IMR-90 (cell line): ENCODE results near the gene ZBTB14. TPM values are rescaled to one million over a fixed set of nuclear protein-coding genes. Genes with fewer than 3 reads are reported as not detected.

Experiments
- ATAC-seq: fragments of 200-7000 bp; cut with Tn5 transposase; 2 replicates; pipeline ENCODE4 v1.9.1; 2020; ENCODE audit warnings: low read depth, mild to moderate bottlenecking, moderate library complexity
- BruUV-seq: library from RNA; stranded (reverse); fragments of 400-500 nt; replicated peaks from 2 replicates; lab custom pipeline; 2021; lab: Mats Ljungman, UMichigan
- CTCF ChIA-PET: fragments of 300-600 bp; formaldehyde crosslinking; extraction: SDS; loops from one replicate; lab custom pipeline; 2021; ENCODE audit warnings: antibody characterized with exemption; lab: Yijun Ruan, JAX
- POLR2A ChIA-PET: fragments of 300-600 bp; sonication (Branson Sonifier 250); formaldehyde crosslinking; loops from one replicate; lab custom pipeline; 2022; ENCODE audit warnings: antibody characterized with exemption; ENCODE audit not compliant: unreplicated experiment; lab: Charles Lee
- DNase-seq: peaks from one replicate; pipeline ENCODE4 v3.0.0; 2013
- H2AFZ ChIP-seq: replicated peaks from 2 replicates; pipeline ENCODE3; 2013; ENCODE audit warnings: low read length, mild to moderate bottlenecking; ENCODE audit not compliant: poor library complexity
- H2AK5ac ChIP-seq: 2 replicates; pipeline ENCODE4 v1.6.1; 2013; ENCODE audit warnings: low read depth, low read length, inconsistent platforms
- H2AK9ac ChIP-seq: replicated peaks from 2 replicates; pipeline ENCODE3; 2013; ENCODE audit warnings: mild to moderate bottlenecking, low read depth, low read length, moderate library complexity; ENCODE audit not compliant: poor library complexity
- H2BK120ac ChIP-seq: 2 replicates; pipeline ENCODE4 v1.6.1; 2013; ENCODE audit warnings: low read depth, low read length, inconsistent platforms
- H2BK15ac ChIP-seq: 3 replicates; pipeline ENCODE4 v1.6.1; 2013; ENCODE audit warnings: low read depth, low read length, inconsistent platforms
- H2BK20ac ChIP-seq: 2 replicates; pipeline ENCODE4 v1.6.1; 2013; ENCODE audit warnings: low read depth, mild to moderate bottlenecking, inconsistent platforms, low read length, moderate library complexity
- H2BK5ac ChIP-seq: 2 replicates; pipeline ENCODE4 v1.6.1; 2013; ENCODE audit warnings: mild to moderate bottlenecking, low read depth, low read length, inconsistent platforms; ENCODE audit not compliant: poor library complexity, severe bottlenecking
- H3K14ac ChIP-seq: replicated peaks from 2 replicates; pipeline ENCODE4 v1.6.1; 2013; ENCODE audit warnings: low read depth, low read length, inconsistent platforms
- H3K18ac ChIP-seq: 2 replicates; pipeline ENCODE4 v1.6.1; 2013; ENCODE audit warnings: low read depth, low read length, control low read depth
- H3K23ac ChIP-seq: 2 replicates; pipeline ENCODE4 v1.6.1; 2013; ENCODE audit warnings: low read depth, low read length, inconsistent platforms
- H3K27ac ChIP-seq: 2 replicates; pipeline ENCODE4 v1.5.1; 2013; ENCODE audit warnings: mild to moderate bottlenecking, control low read depth, low read length; ENCODE audit not compliant: insufficient read depth
- H3K27me3 ChIP-seq: 2 replicates; pipeline ENCODE4 v1.6.1; 2013; ENCODE audit warnings: low read length; ENCODE audit not compliant: control insufficient read depth, insufficient read depth
- H3K36me3 ChIP-seq: 2 replicates; pipeline ENCODE4 v1.6.1; 2013; ENCODE audit warnings: low read length, mixed read lengths; ENCODE audit not compliant: control insufficient read depth, insufficient read depth
- H3K4ac ChIP-seq: 2 replicates; pipeline ENCODE4 v1.6.1; 2013; ENCODE audit warnings: low read depth, low read length, inconsistent platforms
- H3K4me1 ChIP-seq: 2 replicates; pipeline ENCODE4 v1.6.1; 2013; ENCODE audit warnings: low read length, mixed read lengths; ENCODE audit not compliant: control insufficient read depth, insufficient read depth
- H3K4me2 ChIP-seq: 2 replicates; pipeline ENCODE4 v1.6.1; 2013; ENCODE audit warnings: low read depth, mild to moderate bottlenecking, control low read depth, low read length, moderate library complexity
- H3K4me3 ChIP-seq: 2 replicates; pipeline ENCODE4 v1.5.1; 2013; ENCODE audit warnings: low read depth, mild to moderate bottlenecking, control low read depth, low read length, moderate library complexity; ENCODE audit not compliant: insufficient read depth
- H3K56ac ChIP-seq: 2 replicates; pipeline ENCODE4 v1.6.1; 2013; ENCODE audit warnings: low read length, inconsistent platforms; ENCODE audit not compliant: insufficient read depth; ENCODE audit errors: extremely low read depth
- H3K79me1 ChIP-seq, 2 experiments: 2 replicates each; pipeline ENCODE4 v1.6.1; 2013; ENCODE audit warnings: low read length in 2 of 2, inconsistent platforms in 1 of 2, low read depth in 1 of 2
- H3K9ac ChIP-seq: 2 replicates; pipeline ENCODE4 v1.6.1; 2013; ENCODE audit warnings: low read depth, low read length, control low read depth
- H3K9me1 ChIP-seq: 2 replicates; pipeline ENCODE4 v1.6.1; 2013; ENCODE audit warnings: low read length, inconsistent platforms; ENCODE audit not compliant: insufficient read depth
- H3K9me3 ChIP-seq: 2 replicates; pipeline ENCODE4 v1.6.1; 2013; ENCODE audit warnings: low read length; ENCODE audit not compliant: control insufficient read depth, insufficient read depth
- H4K20me1 ChIP-seq: 2 replicates; pipeline ENCODE4 v1.6.1; 2013; ENCODE audit warnings: low read length, inconsistent platforms; ENCODE audit not compliant: insufficient read depth
- H4K5ac ChIP-seq: 2 replicates; pipeline ENCODE4 v1.6.1; 2013; ENCODE audit warnings: mild to moderate bottlenecking, low read depth, low read length, control low read depth
- H4K8ac ChIP-seq, 2 experiments: 2 replicates each; pipeline ENCODE4 v1.6.1; 2013; ENCODE audit warnings: low read depth in 2 of 2, low read length in 2 of 2, control low read depth in 1 of 2, inconsistent platforms in 1 of 2
- H4K91ac ChIP-seq: 2 replicates; pipeline ENCODE4 v1.6.1; 2013; ENCODE audit warnings: low read depth, low read length, inconsistent platforms; ENCODE audit not compliant: insufficient read depth
- MAFK ChIP-seq: IDR thresholded peaks from 2 replicates; pipeline ENCODE4 v1.6.1; 2012; ENCODE audit warnings: low read depth, low read length, improper control_type of control experiment
- MAZ ChIP-seq: IDR thresholded peaks from 2 replicates; pipeline ENCODE4 v1.6.1; 2012; ENCODE audit warnings: low read depth, mild to moderate bottlenecking, low read length, improper control_type of control experiment, moderate library complexity, borderline replicate concordance
- POLR2A ChIP-seq: IDR thresholded peaks from 2 replicates; pipeline ENCODE4 v1.6.1; 2012; ENCODE audit warnings: mild to moderate bottlenecking, low read depth, low read length
- RCOR1 ChIP-seq: IDR thresholded peaks from 2 replicates; pipeline ENCODE4 v1.6.1; 2012; ENCODE audit warnings: mild to moderate bottlenecking, low read length, improper control_type of control experiment; ENCODE audit not compliant: insufficient replicate concordance
- WGBS, 2 experiments: methylation state at CpG; one replicate each; pipeline versions ENCODE4 v1.1.5 to v1.1.7; 2013; ENCODE audit warnings: missing lambda C conversion rate in 2 of 2; ENCODE audit not compliant: insufficient read length in 1 of 2; ENCODE audit errors: extremely low coverage in 2 of 2; 5-methylcytosine and 5-hydroxymethylcytosine counted together
- dilution Hi-C: fragments of 300-500 bp; cut with HindIII; formaldehyde crosslinking; loops from one replicate; pipeline ENCODE4 v1.14.3; 2018; ENCODE audit warnings: low sequenced_read_pairs; ENCODE audit not compliant: unreplicated experiment
- in situ Hi-C: fragments of 300-500 bp; cut with MboI; formaldehyde crosslinking; loops from 3 replicates; pipeline ENCODE4 v1.14.3; 2019; ENCODE audit warnings: low sequenced_read_pairs, inconsistent platforms, mixed read lengths
- intact Hi-C: fragments of 100-400 bp; cut with micrococcal nuclease; formaldehyde crosslinking; loops from 2 replicates; pipeline ENCODE4 v1.10.0; 2022
- polyA plus RNA-seq, 3 experiments: library from polyadenylated mRNA; depleted of rRNA; stranded (reverse); fragments of >200 nt; gene quantifications; 2 replicates each; pipeline ENCODE4 v1.2.3, GENCODE V29; 2012; ENCODE audit warnings: low replicate concordance in 1 of 3
- total RNA-seq: library from RNA; depleted of rRNA; stranded (reverse); fragments of >200 nt; gene quantifications from 2 replicates; pipeline ENCODE4 v1.2.3, GENCODE V29; 2012

ZBTB14 gene
- total and polyA plus RNA-seq, 2 of the 4 experiments (the other 2 are of a cell fraction) = 5.8 to 9.1 TPM

GRCh38 chr18:5300476-5301010, 5.0 kb upstream of the ZBTB14 start:
- Histone ChIP-seq H3K36me3 (no peaks in the 10 kb centered on the region), H2BK20ac (no peak overlapping the region), H3K9me3 (no peaks in the 10 kb centered on the region)

More at GRCh38 chr18:5300476-5301010, 5.0 kb upstream of the ZBTB14 start:
- H3K4ac ChIP-seq = no peak overlapping the region
- H3K27ac ChIP-seq = no peak overlapping the region
- in situ Hi-C loops (no loop called here), intact Hi-C loops (no loop called here), dilution Hi-C loops (no loop called here)
- ChIA-PET CTCF (no interaction called here), POLR2A (no interaction called here)
- H4K5ac ChIP-seq = no peak overlapping the region
- no peak overlapping the region for H3K18ac ChIP-seq
- H4K8ac ChIP-seq = no peak overlapping the region
- no peaks in the 10 kb centered on the region for H4K20me1 ChIP-seq
- no peak overlapping the region for H2BK5ac ChIP-seq
- DNase-seq = no peak
- H3K9me1 ChIP-seq = no peaks in the 10 kb centered on the region
- peaks cover 6% of the 10 kb centered on the region; the same call in 1 of the 2 replicates for H3K27me3 ChIP-seq
- H3K4me1 ChIP-seq = no peaks in the 10 kb centered on the region
- H2AK9ac ChIP-seq = no peak overlapping the region
- H2AFZ ChIP-seq = no peak overlapping the region
- no peak overlapping the region for H2AK5ac ChIP-seq
- no peak for ATAC-seq
- no peak overlapping the region for H3K9ac ChIP-seq
- H3K4me3 ChIP-seq = no peak overlapping the region
- no peak overlapping the region for H4K91ac ChIP-seq
- H3K23ac ChIP-seq = no peak overlapping the region
- H2BK120ac ChIP-seq = no peak overlapping the region
- no peak overlapping the region for H2BK15ac ChIP-seq
- 0% methylated on average over 2 of the region's 4 CpGs; no CpG with 5 or more reads in 1 of the 2 experiments for WGBS, 2 experiments
- no peak overlapping the region for H3K4me2 ChIP-seq
- no peak overlapping the region for H3K56ac ChIP-seq
- BruUV-seq = no TSS peak
- H3K14ac ChIP-seq = no peak overlapping the region
- H3K79me1 ChIP-seq = no peaks in the 10 kb centered on the region
- no peak for TF ChIP-seq MAZ
- TF ChIP-seq RCOR1 = no peak
- no peak for TF ChIP-seq POLR2A
- no peak for TF ChIP-seq MAFK
